Gastrocnemius medialis (tissue), 4 donors: ENCODE measurements around the gene CTDSP1. TPM values are rescaled to one million over a fixed set of nuclear protein-coding genes. Genes with fewer than 3 reads are reported as not detected.
A peak's percentile ranks its signal among the peaks of the same experiment; 100 is the strongest.

ENCODE experiments used
- ATAC-seq, 2 donors: fragments of 150-250 bp; one replicate each; pipeline ENCODE4 v1.9.1; 2016
- DNase-seq, 2 donors: peaks; one replicate each; pipeline ENCODE4 v3.0.0-alpha.2; 2019
- H3K27ac ChIP-seq, 4 donors: fragments of 200-600 bp; sonication (generic); 1 replicate in 1 of 4; 2 replicates in 3 of 4; pipeline ENCODE4 v1.5.1; 2016 to 2018; ENCODE audit warnings: mild to moderate bottlenecking in 2 of 4, moderate library complexity in 1 of 4
- H3K27me3 ChIP-seq, 3 donors: fragments of 200-600 bp; sonication (generic) in 2 of 3; 1 replicate in 1 of 3; 2 replicates in 2 of 3; pipeline versions ENCODE4 v1.5.1 to v1.6.0; 2016 to 2019; ENCODE audit warnings: mild to moderate bottlenecking in 1 of 3, moderate library complexity in 1 of 3
- H3K36me3 ChIP-seq, 2 donors: fragments of 200-600 bp; sonication (generic) in 1 of 2; one replicate each; pipeline ENCODE4 v1.5.1; 2017 to 2018
- H3K4me1 ChIP-seq, 2 donors: fragments of 200-600 bp; sonication (generic) in 1 of 2; one replicate each; pipeline ENCODE4 v1.5.1; 2016 to 2017; ENCODE audit warnings: mild to moderate bottlenecking in 2 of 2
- H3K4me3 ChIP-seq, 4 donors: fragments of 200-600 bp; sonication (generic) in 3 of 4; 1 replicate in 1 of 4; 2 replicates in 3 of 4; pipeline ENCODE4 v1.5.1; 2016 to 2019; ENCODE audit warnings: mild to moderate bottlenecking in 2 of 4
- H3K9me3 ChIP-seq, 3 donors: fragments of 200-600 bp; sonication (generic) in 2 of 3; 1 replicate in 1 of 3; 2 replicates in 2 of 3; pipeline ENCODE4 v1.5.1; 2016 to 2019
- CTCF ChIP-seq, 5 experiments: fragments of 450-650 bp in 3 of 5; fragments of 200-600 bp in 2 of 5; sonication (generic) in 2 of 5; IDR thresholded peaks in 4 of 5; conservative IDR thresholded peaks in 1 of 5; 1 replicate in 4 of 5; 2 replicates in 1 of 5; pipeline ENCODE4 v1.5.1; 2016 to 2019; ENCODE audit warnings: antibody characterized with exemption in 5 of 5, mild to moderate bottlenecking in 3 of 5, moderate library complexity in 3 of 5
- POLR2A ChIP-seq, 2 donors: fragments of 450-650 bp; IDR thresholded peaks; one replicate each; pipeline ENCODE4 v1.6.1; 2017; ENCODE audit warnings: antibody characterized with exemption in 2 of 2, mild to moderate bottlenecking in 2 of 2, moderate library complexity in 2 of 2
- in situ Hi-C, 4 donors: fragments of 200-750 bp; cut with MboI; loops; one replicate each; pipeline versions ENCODE4 v1.15.0 to v1.8.0; 2017; ENCODE audit warnings: low sequenced_read_pairs in 4 of 4
- intact Hi-C: fragments of 100-400 bp; cut with DNase I; formaldehyde crosslinking; loops from one replicate; pipeline ENCODE4 v1.15.1; 2023; ENCODE audit warnings: low total_unique reads
- total RNA-seq, 4 donors: library from RNA; depleted of rRNA; stranded (reverse); fragments of >200 nt; gene quantifications; one replicate each; pipeline versions ENCODE4 v1.1.0 to v1.2.3, GENCODE V29; 2016

Gene CTDSP1
- total RNA-seq, 4 donors from 2014 or later: 46.7 to 77.4 (median 53.6) TPM

GRCh38 chr2:218364196-218364595 is 35.5 kb upstream of the CTDSP1 start:
- in situ Hi-C loops: loop anchor here in 1 of 4 donors (25.0 kb wide), 1 partner anchor 177 kb away; no protein-coding TSS in a partner anchor
- no peak for TF ChIP-seq CTCF (IDR thresholded peaks at IDR 0.05 in 4 of 5, conservative IDR thresholded peaks at IDR 0.05 in 1 of 5)
- TF ChIP-seq POLR2A (IDR thresholded peaks at IDR 0.05): no peak
- intact Hi-C loops: no loop called here
- no peak for DNase-seq
- Histone ChIP-seq H3K27ac (no peak overlapping the region), H3K9me3 (no peaks in the 10 kb centered on the region), H3K27me3 (no peaks in the 10 kb centered on the region), H3K4me3 (no peak overlapping the region), H3K36me3 (no peaks in the 10 kb centered on the region), H3K4me1 (peaks cover 0 to 5% of the 10 kb centered on the region in 2 donors)
- ATAC-seq: no peak

GRCh38 chr2:218366621-218367414 is 32.9 kb upstream of the CTDSP1 start:
- no peak for DNase-seq
- peaks cover 0 to 5% of the 10 kb centered on the region in 2 donors for H3K4me1 ChIP-seq
- H3K9me3 ChIP-seq: no peaks in the 10 kb centered on the region
- TF ChIP-seq POLR2A (IDR thresholded peaks at IDR 0.05) (no peak), CTCF (IDR thresholded peaks at IDR 0.05 in 4 of 5, conservative IDR thresholded peaks at IDR 0.05 in 1 of 5) (no peak)
- intact Hi-C loops (no loop called here), in situ Hi-C loops (loop anchor here in 1 of 4 donors (25.0 kb wide), 1 partner anchor 180 kb away; no protein-coding TSS in a partner anchor)
- H3K27me3 ChIP-seq: no peaks in the 10 kb centered on the region
- ATAC-seq: peak in 1 of 2 donors; percentile 2
- H3K27ac ChIP-seq: peak overlapping the region; percentile 76 to 87 (median 80)
- H3K36me3 ChIP-seq: no peaks in the 10 kb centered on the region
- peak overlapping the region in 3 of 4 donors; percentile 59 to 69 (median 66) for H3K4me3 ChIP-seq

- Histone ChIP-seq H3K27me3 (no peaks in the 10 kb centered on the region), H3K27ac (peak overlapping the region; percentile 76 to 87 (median 80)), H3K4me1 (peaks cover 0 to 5% of the 10 kb centered on the region in 2 donors), H3K4me3 (peak overlapping the region; percentile 45 to 69 (median 62)), H3K36me3 (no peaks in the 10 kb centered on the region), H3K9me3 (no peaks in the 10 kb centered on the region)
- in situ Hi-C loops: loop anchor here in 1 of 4 donors (25.0 kb wide), 1 partner anchor 180 kb away; no protein-coding TSS in a partner anchor
- DNase-seq (peak; percentile 67 to 73), ATAC-seq (peak; percentile 74 to 77)
- intact Hi-C loops: no loop called here
- no peak for TF ChIP-seq CTCF (IDR thresholded peaks at IDR 0.05 in 4 of 5, conservative IDR thresholded peaks at IDR 0.05 in 1 of 5)
- peak; percentile 70 to 77 for TF ChIP-seq POLR2A (IDR thresholded peaks at IDR 0.05)
Measured at GRCh38 chr2:218367415-218368149, 32.1 kb upstream of the CTDSP1 start.

GRCh38 chr2:218368150-218368528 is 31.5 kb upstream of the CTDSP1 start:
- Histone ChIP-seq H3K4me3 (peak overlapping the region; percentile 45 to 69 (median 62)), H3K4me1 (peaks cover 0 to 5% of the 10 kb centered on the region in 2 donors), H3K36me3 (no peaks in the 10 kb centered on the region), H3K27me3 (no peaks in the 10 kb centered on the region), H3K27ac (peak overlapping the region; percentile 76 to 87 (median 80)), H3K9me3 (no peaks in the 10 kb centered on the region)
- ATAC-seq (no peak), DNase-seq (no peak)
- in situ Hi-C loops: loop anchor here in 1 of 4 donors (25.0 kb wide), 1 partner anchor 181 kb away; no protein-coding TSS in a partner anchor
- intact Hi-C loops: no loop called here
- TF ChIP-seq CTCF (IDR thresholded peaks at IDR 0.05 in 4 of 5, conservative IDR thresholded peaks at IDR 0.05 in 1 of 5) (no peak), POLR2A (IDR thresholded peaks at IDR 0.05) (no peak)
